ENCODE results near the gene GCNA. TPM values are rescaled to one million over a fixed set of nuclear protein-coding genes. Genes with fewer than 3 reads are reported as not detected.

The GCNA gene
- total RNA-seq, 2 experiments from 2014 or later, result 2.1 to 4.2 TPM

GRCh38 chrX:71632923-71633657 lies 54.9 kb downstream of the GCNA start:
- H3K9me3 ChIP-seq (ENCODE audit: low read length), result no peaks in the 10 kb centered on the region
- H4K20me1 ChIP-seq (ENCODE audit: insufficient read depth, low read length), result no peaks in the 10 kb centered on the region
- no peaks in the 10 kb centered on the region for H3K79me2 ChIP-seq (ENCODE audit: insufficient read depth, low read depth, low read length)
- no peaks in the 10 kb centered on the region for H3K9me2 ChIP-seq (ENCODE audit: insufficient read depth, low read length)
- H3K4me2 ChIP-seq (ENCODE audit: low read length), result no peak overlapping the region
- POLR2A ChIA-PET, result no interaction called here
- no peak for DNase-seq (ENCODE audit: low spot score)
- BruUV-seq (replicated peaks), result no TSS peak
- H3K36me3 ChIP-seq (ENCODE audit: insufficient read depth, low read length), result no peaks in the 10 kb centered on the region
- H2AFZ ChIP-seq (ENCODE audit: low read length), result no peak overlapping the region
- TF ChIP-seq EZH2phosphoT487 (IDR thresholded peaks at IDR 0.05; ENCODE audit: borderline replicate concordance, low read depth, low read length) (no peak), CTCF (conservative IDR thresholded peaks at IDR 0.05; ENCODE audit: low read length) (no peak)
- no peak overlapping the region for H3K4me3 ChIP-seq (ENCODE audit: low read depth, low read length, poor library complexity, severe bottlenecking)
- H3K27ac ChIP-seq (ENCODE audit: low read depth, low read length, poor library complexity, severe bottlenecking), result no peak overlapping the region
- CTCF ChIA-PET (ENCODE audit: unreplicated experiment), result no interaction called here
- intact Hi-C loops (cut with micrococcal nuclease; ENCODE audit: unreplicated experiment), result no loop called here
- peaks cover 36% of the 10 kb centered on the region for H3K4me1 ChIP-seq (ENCODE audit: insufficient read depth, low read length, poor library complexity, severe bottlenecking)

GRCh38 chrX:71634366-71634765 lies 56.1 kb downstream of the GCNA start:
- ChIA-PET POLR2A (no interaction called here), CTCF (ENCODE audit: unreplicated experiment) (no interaction called here)
- no TSS peak for BruUV-seq (replicated peaks)
- peaks cover 32% of the 10 kb centered on the region for H3K4me1 ChIP-seq (ENCODE audit: insufficient read depth, low read length, poor library complexity, severe bottlenecking)
- intact Hi-C loops (cut with micrococcal nuclease; ENCODE audit: unreplicated experiment), result no loop called here
- no peaks in the 10 kb centered on the region for H3K79me2 ChIP-seq (ENCODE audit: insufficient read depth, low read depth, low read length)
- no peak overlapping the region for H3K4me3 ChIP-seq (ENCODE audit: low read depth, low read length, poor library complexity, severe bottlenecking)
- no peak overlapping the region for H3K4me2 ChIP-seq (ENCODE audit: low read length)
- no peak overlapping the region for H2AFZ ChIP-seq (ENCODE audit: low read length)
- no peak for TF ChIP-seq CTCF (conservative IDR thresholded peaks at IDR 0.05; ENCODE audit: low read length)
- TF ChIP-seq EZH2phosphoT487 (IDR thresholded peaks at IDR 0.05; ENCODE audit: borderline replicate concordance, low read depth, low read length), result no peak
- no peak overlapping the region for H3K27ac ChIP-seq (ENCODE audit: low read depth, low read length, poor library complexity, severe bottlenecking)
- no peaks in the 10 kb centered on the region for H4K20me1 ChIP-seq (ENCODE audit: insufficient read depth, low read length)
- H3K9me2 ChIP-seq (ENCODE audit: insufficient read depth, low read length), result no peaks in the 10 kb centered on the region
- H3K9me3 ChIP-seq (ENCODE audit: low read length), result no peaks in the 10 kb centered on the region
- H3K36me3 ChIP-seq (ENCODE audit: insufficient read depth, low read length), result no peaks in the 10 kb centered on the region
- DNase-seq (ENCODE audit: low spot score), result no peak
